ENCODE results near the gene KIF4B.

GRCh38 chr5:154993461-154993860, 20.1 kb upstream of the KIF4B start:
- TF ChIP-seq CTCF (IDR thresholded peaks at IDR 0.05) (no peak), POLR2A (IDR thresholded peaks at IDR 0.05) (no peak)
